ENCODE measurements around the gene SPATA6L. TPM values are rescaled to one million over a fixed set of nuclear protein-coding genes. Genes with fewer than 3 reads are reported as not detected.
A peak's percentile ranks its signal among the peaks of the same experiment; 100 is the strongest.

Gene SPATA6L
- total and polyA plus RNA-seq, 7 donors, result 1.4 to 3.3 (median 2.0) TPM

- intact Hi-C loops (cut with DNase I), result loop anchor here (5.0 kb wide), 1 partner anchor 103 kb away; the partner anchor contains the start of gene SLC1A1
- no peaks in the 10 kb centered on the region for H3K27me3 ChIP-seq
- WGBS, 2 donors, result 80 to 88% methylated on average over 2 of the region's 2 CpGs
- H3K4me3 ChIP-seq, result no peak overlapping the region
- no peaks in the 10 kb centered on the region for H3K36me3 ChIP-seq
- TF ChIP-seq POLR2AphosphoS5 (IDR thresholded peaks at IDR 0.05), result no peak
- TF ChIP-seq EP300 (IDR thresholded peaks at IDR 0.05), result no peak
- peaks cover 0 to 47% (median 33%) of the 10 kb centered on the region in 4 donors for H3K4me1 ChIP-seq
- no peak for DNase-seq
- peak overlapping the region in 1 of 4 donors; percentile 52 for H3K27ac ChIP-seq
- H3K9me3 ChIP-seq, result no peaks in the 10 kb centered on the region
Observed at GRCh38 chr9:4594994-4595393, 71.3 kb downstream of the SPATA6L start.

GRCh38 chr9:4594545-4594944 is 71.7 kb downstream of the SPATA6L start:
- no peaks in the 10 kb centered on the region for H3K36me3 ChIP-seq
- intact Hi-C loops (cut with DNase I), result no loop called here
- H3K27me3 ChIP-seq, result no peaks in the 10 kb centered on the region
- H3K4me1 ChIP-seq, result peaks cover 0 to 52% (median 35%) of the 10 kb centered on the region in 4 donors
- WGBS, 2 donors, result 86 to 88% methylated on average over 4 of the region's 4 CpGs
- no peak for TF ChIP-seq EP300 (IDR thresholded peaks at IDR 0.05)
- TF ChIP-seq POLR2AphosphoS5 (IDR thresholded peaks at IDR 0.05), result no peak
- TF ChIP-seq POLR2A (IDR thresholded peaks at IDR 0.05), result no peak
- TF ChIP-seq CTCF (IDR thresholded peaks at IDR 0.05), result no peak
- H3K4me3 ChIP-seq, result no peak overlapping the region
- no peak for DNase-seq
- H3K27ac ChIP-seq, result no peak overlapping the region
- H3K9me3 ChIP-seq, result no peaks in the 10 kb centered on the region

GRCh38 chr9:4592886-4593285 is 73.4 kb downstream of the SPATA6L start:
- intact Hi-C loops (cut with DNase I), result no loop called here
- 80 to 87% methylated on average over 1 of the region's 1 CpG for WGBS, 2 donors
- Histone ChIP-seq H3K27ac (no peak overlapping the region), H3K4me1 (peaks cover 0 to 59% (median 45%) of the 10 kb centered on the region in 4 donors), H3K9me3 (no peaks in the 10 kb centered on the region), H3K27me3 (no peaks in the 10 kb centered on the region), H3K4me3 (no peak overlapping the region), H3K36me3 (no peaks in the 10 kb centered on the region)
- no peak for DNase-seq
- TF ChIP-seq POLR2AphosphoS5 (IDR thresholded peaks at IDR 0.05), result no peak
- no peak for TF ChIP-seq CTCF (IDR thresholded peaks at IDR 0.05)
- no peak for TF ChIP-seq EP300 (IDR thresholded peaks at IDR 0.05)
- no peak for TF ChIP-seq POLR2A (IDR thresholded peaks at IDR 0.05)

GRCh38 chr9:4592295-4592694 is 74.0 kb downstream of the SPATA6L start:
- Histone ChIP-seq H3K4me3 (no peak overlapping the region), H3K27ac (peak overlapping the region in 1 of 4 donors; percentile 70), H3K9me3 (no peaks in the 10 kb centered on the region), H3K36me3 (no peaks in the 10 kb centered on the region), H3K27me3 (no peaks in the 10 kb centered on the region), H3K4me1 (peaks cover 0 to 54% (median 45%) of the 10 kb centered on the region in 4 donors)
- TF ChIP-seq CTCF (IDR thresholded peaks at IDR 0.05) (no peak), POLR2A (IDR thresholded peaks at IDR 0.05) (no peak), EP300 (IDR thresholded peaks at IDR 0.05) (no peak), POLR2AphosphoS5 (IDR thresholded peaks at IDR 0.05) (no peak)
- no peak for DNase-seq
- 62 to 69% methylated on average over 3 of the region's 3 CpGs for WGBS, 2 donors
- intact Hi-C loops (cut with DNase I), result no loop called here

GRCh38 chr9:4591123-4591500 is 75.2 kb downstream of the SPATA6L start:
- H3K9me3 ChIP-seq, result no peaks in the 10 kb centered on the region
- no peak for DNase-seq
- TF ChIP-seq POLR2AphosphoS5 (IDR thresholded peaks at IDR 0.05), result no peak
- no peak for TF ChIP-seq EP300 (IDR thresholded peaks at IDR 0.05)
- TF ChIP-seq POLR2A (IDR thresholded peaks at IDR 0.05), result no peak
- no peak for TF ChIP-seq CTCF (IDR thresholded peaks at IDR 0.05)
- WGBS, 2 donors, result 80 to 88% methylated on average over 4 of the region's 4 CpGs
- H3K27ac ChIP-seq, result peak overlapping the region in 3 of 4 donors; percentile 39 to 73 (median 70)
- H3K4me3 ChIP-seq, result peak overlapping the region in 1 of 4 donors; percentile 5
- no peaks in the 10 kb centered on the region for H3K36me3 ChIP-seq
- no peaks in the 10 kb centered on the region for H3K27me3 ChIP-seq
- intact Hi-C loops (cut with DNase I), result no loop called here
- H3K4me1 ChIP-seq, result peaks cover 0 to 42% (median 37%) of the 10 kb centered on the region in 4 donors
